Loucy (cell line): ENCODE data around the gene PREX1.

Experiments used
- H2AFZ ChIP-seq: fragments of 200-600 bp; sonication (generic); 2 replicates; pipeline ENCODE4 v1.6.0; 2016; ENCODE audit warnings: antibody characterized with exemption, mild to moderate bottlenecking, low read length, moderate library complexity
- H3F3A ChIP-seq: fragments of 200-600 bp; 2 replicates; pipeline ENCODE4 v1.6.0; 2016; ENCODE audit warnings: antibody characterized with exemption, low read depth, mild to moderate bottlenecking
- H3K27me3 ChIP-seq: fragments of 200-600 bp; sonication (generic); 2 replicates; pipeline ENCODE4 v1.6.1; 2014; ENCODE audit warnings: low read length, mild to moderate bottlenecking; ENCODE audit not compliant: insufficient read depth, poor library complexity, severe bottlenecking
- H3K36me3 ChIP-seq: fragments of 200-600 bp; sonication (generic); 2 replicates; pipeline ENCODE4 v1.6.1; 2016; ENCODE audit warnings: low read length; ENCODE audit not compliant: insufficient read depth
- H3K4me1 ChIP-seq: fragments of 200-600 bp; sonication (generic); 2 replicates; pipeline ENCODE4 v1.5.1; 2014; ENCODE audit warnings: low read length, mild to moderate bottlenecking; ENCODE audit not compliant: insufficient read depth, poor library complexity, severe bottlenecking
- H3K4me2 ChIP-seq: fragments of 200-600 bp; sonication (generic); 2 replicates; pipeline ENCODE4 v1.6.0; 2014; ENCODE audit warnings: antibody characterized with exemption, low read length, low read depth, mild to moderate bottlenecking; ENCODE audit not compliant: poor library complexity, severe bottlenecking
- H3K4me3 ChIP-seq: fragments of 200-600 bp; sonication (generic); 2 replicates; pipeline ENCODE4 v1.5.1; 2014; ENCODE audit warnings: low read length, mild to moderate bottlenecking, mixed read lengths; ENCODE audit not compliant: poor library complexity, severe bottlenecking
- H3K79me2 ChIP-seq: fragments of 200-600 bp; sonication (generic); 2 replicates; pipeline ENCODE4 v1.6.1; 2014; ENCODE audit warnings: low read length; ENCODE audit not compliant: insufficient read depth
- H3K9ac ChIP-seq: fragments of 200-600 bp; sonication (generic); 2 replicates; pipeline ENCODE4 v1.6.0; 2014; ENCODE audit warnings: mild to moderate bottlenecking, low read depth, low read length, moderate library complexity; ENCODE audit not compliant: poor library complexity, severe bottlenecking
- H3K9me2 ChIP-seq: fragments of 200-600 bp; sonication (generic); replicated peaks from 2 replicates; pipeline ENCODE4 v1.6.1; 2016; ENCODE audit warnings: low read depth, low read length, mixed read lengths
- H3K9me3 ChIP-seq: fragments of 200-600 bp; sonication (generic); 2 replicates; pipeline ENCODE4 v1.6.1; 2014; ENCODE audit warnings: mild to moderate bottlenecking, antibody characterized with exemption, low read length, low read depth; ENCODE audit not compliant: insufficient read depth
- H4K20me1 ChIP-seq: fragments of 200-600 bp; sonication (generic); 2 replicates; pipeline ENCODE4 v1.6.0; 2014; ENCODE audit warnings: antibody characterized with exemption, low read length, mild to moderate bottlenecking; ENCODE audit not compliant: insufficient read depth, poor library complexity, severe bottlenecking
- EZH2phosphoT487 ChIP-seq: fragments of 200-600 bp; IDR thresholded peaks from 2 replicates; pipeline ENCODE4 v1.6.1; 2018; ENCODE audit warnings: antibody characterized with exemption, mild to moderate bottlenecking, moderate library complexity, borderline replicate concordance
- TF ChIP-seq, protein P1 (sequence below): fragments of 200-600 bp; sonication (generic); conservative IDR thresholded peaks from 2 replicates; pipeline ENCODE4 v1.5.1; 2014; ENCODE audit warnings: mild to moderate bottlenecking, antibody characterized with exemption, low read length

The PREX1 gene

DNA sequence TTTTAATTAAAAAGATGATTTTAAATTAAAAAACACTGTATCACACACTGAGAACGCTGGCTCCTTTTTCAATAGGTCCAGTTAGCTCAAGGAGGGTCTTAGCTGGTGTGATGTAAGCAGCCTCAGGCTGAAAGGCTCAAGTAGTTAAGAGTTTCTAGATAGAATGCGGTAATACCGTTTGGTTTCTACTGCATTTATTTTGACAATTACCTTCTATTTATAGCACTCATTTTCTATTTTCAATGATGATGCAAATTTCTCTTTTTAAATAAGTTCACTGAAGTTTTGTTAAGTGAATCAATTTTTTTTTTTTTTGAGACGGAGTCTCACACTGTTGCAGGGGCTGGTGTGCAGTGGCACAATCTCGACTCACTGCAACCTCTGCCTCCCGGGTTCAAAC lies 87.1 kb downstream of the PREX1 start:
- Histone ChIP-seq H3K36me3 (peaks cover 32% of the 10 kb centered on the region; the same call in 1 of the 2 replicates), H3K9ac (no peak overlapping the region), H3K4me1 (no peaks in the 10 kb centered on the region), H3F3A (no peaks in the 10 kb centered on the region), H3K9me2 (no peaks in the 10 kb centered on the region), H3K4me2 (no peak overlapping the region), H3K27me3 (no peaks in the 10 kb centered on the region), H3K4me3 (no peak overlapping the region), H3K79me2 (no peaks in the 10 kb centered on the region), H4K20me1 (no peaks in the 10 kb centered on the region), H3K9me3 (no peaks in the 10 kb centered on the region), H2AFZ (no peak overlapping the region)
- TF ChIP-seq EZH2phosphoT487, result no peak
- TF ChIP-seq, protein P1, sequence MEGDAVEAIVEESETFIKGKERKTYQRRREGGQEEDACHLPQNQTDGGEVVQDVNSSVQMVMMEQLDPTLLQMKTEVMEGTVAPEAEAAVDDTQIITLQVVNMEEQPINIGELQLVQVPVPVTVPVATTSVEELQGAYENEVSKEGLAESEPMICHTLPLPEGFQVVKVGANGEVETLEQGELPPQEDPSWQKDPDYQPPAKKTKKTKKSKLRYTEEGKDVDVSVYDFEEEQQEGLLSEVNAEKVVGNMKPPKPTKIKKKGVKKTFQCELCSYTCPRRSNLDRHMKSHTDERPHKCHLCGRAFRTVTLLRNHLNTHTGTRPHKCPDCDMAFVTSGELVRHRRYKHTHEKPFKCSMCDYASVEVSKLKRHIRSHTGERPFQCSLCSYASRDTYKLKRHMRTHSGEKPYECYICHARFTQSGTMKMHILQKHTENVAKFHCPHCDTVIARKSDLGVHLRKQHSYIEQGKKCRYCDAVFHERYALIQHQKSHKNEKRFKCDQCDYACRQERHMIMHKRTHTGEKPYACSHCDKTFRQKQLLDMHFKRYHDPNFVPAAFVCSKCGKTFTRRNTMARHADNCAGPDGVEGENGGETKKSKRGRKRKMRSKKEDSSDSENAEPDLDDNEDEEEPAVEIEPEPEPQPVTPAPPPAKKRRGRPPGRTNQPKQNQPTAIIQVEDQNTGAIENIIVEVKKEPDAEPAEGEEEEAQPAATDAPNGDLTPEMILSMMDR, result no peak

DNA sequence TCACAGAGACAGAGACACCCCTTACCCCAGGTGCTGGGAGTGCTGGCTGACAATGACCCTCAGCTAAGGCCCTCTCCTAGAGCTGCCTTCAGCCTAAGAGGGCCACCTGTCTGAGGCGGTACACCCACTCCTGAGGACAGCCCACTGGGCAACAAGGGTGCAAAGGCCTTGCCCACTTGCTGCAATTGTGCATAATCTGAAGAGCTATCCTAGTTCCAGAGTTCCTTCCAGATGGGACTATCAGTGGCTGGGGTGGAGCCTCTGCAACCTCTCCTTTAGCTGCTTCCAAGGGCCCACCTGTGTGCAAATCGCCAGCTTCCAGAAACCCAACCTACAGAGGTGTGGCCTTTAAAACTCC lies 87.5 kb downstream of the PREX1 start:
- Histone ChIP-seq H3K27me3 (no peaks in the 10 kb centered on the region), H3K4me2 (no peak overlapping the region), H3F3A (no peaks in the 10 kb centered on the region)

DNA sequence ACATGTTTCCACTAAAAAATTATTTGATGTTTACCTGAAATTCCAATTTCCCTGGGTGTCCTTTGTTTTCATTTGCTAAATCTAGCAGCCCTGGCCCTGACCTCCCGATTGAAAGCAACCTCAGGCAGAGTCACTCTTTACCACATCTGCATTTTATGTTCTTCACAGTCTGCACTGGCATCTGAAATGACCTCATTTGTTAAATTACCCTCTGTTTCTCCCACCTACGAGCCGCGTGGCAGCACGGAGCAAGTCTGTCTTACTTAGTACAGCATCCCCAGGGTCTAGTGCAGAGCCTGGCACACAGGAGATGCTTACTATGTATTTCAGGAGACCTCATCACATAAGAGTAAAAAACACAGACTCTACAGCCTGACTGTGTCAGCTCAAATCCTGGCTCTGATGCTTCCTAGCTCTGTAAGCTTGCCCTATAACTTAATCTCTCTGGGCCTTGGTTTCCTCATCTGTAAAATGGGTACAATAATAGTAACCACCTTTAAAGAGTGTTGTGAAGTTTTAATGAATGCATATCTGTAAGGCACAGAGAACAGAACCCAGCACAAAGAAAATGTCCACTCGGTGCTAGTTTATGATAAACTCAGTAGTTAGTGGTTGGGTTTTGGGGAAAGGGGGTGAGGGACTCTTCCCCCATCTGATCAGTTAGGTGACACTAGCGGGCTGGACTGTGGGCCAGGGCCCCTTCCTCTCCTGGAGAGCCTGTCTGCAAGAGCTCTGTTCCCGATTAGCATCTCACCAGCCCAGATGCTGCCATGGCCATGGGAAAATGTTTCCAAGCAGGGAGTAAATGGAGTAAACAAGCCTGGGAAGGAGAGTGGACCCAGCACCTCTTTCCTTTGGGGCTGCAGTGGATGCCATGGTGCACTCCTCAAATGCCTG lies 88.2 kb downstream of the PREX1 start:
- Histone ChIP-seq H3K9me2 (no peaks in the 10 kb centered on the region), H2AFZ (no peak overlapping the region), H3K27me3 (no peaks in the 10 kb centered on the region), H3K9me3 (no peaks in the 10 kb centered on the region), H3K4me2 (no peak overlapping the region), H3K4me3 (no peak overlapping the region), H4K20me1 (no peaks in the 10 kb centered on the region), H3K36me3 (peaks cover 35% of the 10 kb centered on the region; the same call in 1 of the 2 replicates), H3K79me2 (no peaks in the 10 kb centered on the region), H3F3A (no peaks in the 10 kb centered on the region), H3K9ac (no peak overlapping the region), H3K4me1 (no peaks in the 10 kb centered on the region)
- TF ChIP-seq, protein P1, result no peak
- TF ChIP-seq EZH2phosphoT487, result no peak

More for the DNA sequence above, 87.5 kb downstream of the PREX1 start:
- H3K9me2 ChIP-seq, result no peaks in the 10 kb centered on the region
- no peak overlapping the region for H3K9ac ChIP-seq
- no peaks in the 10 kb centered on the region for H3K9me3 ChIP-seq
- no peaks in the 10 kb centered on the region for H3K4me1 ChIP-seq
- peaks cover 32% of the 10 kb centered on the region; the same call in 1 of the 2 replicates for H3K36me3 ChIP-seq
- H2AFZ ChIP-seq, result no peak overlapping the region
- no peaks in the 10 kb centered on the region for H4K20me1 ChIP-seq
- TF ChIP-seq, protein P1, result no peak
- no peak for TF ChIP-seq EZH2phosphoT487
- H3K79me2 ChIP-seq, result no peaks in the 10 kb centered on the region
- no peak overlapping the region for H3K4me3 ChIP-seq
